Measurements from ENCODE around the gene ADD2. TPM values are rescaled to one million over a fixed set of nuclear protein-coding genes. Genes with fewer than 3 reads are reported as not detected.

ADD2 gene
- total and polyA plus RNA-seq, 2 experiments from 2014 or later = 34.6 to 223 TPM

GRCh38 chr2:70698847-70699246 lies 69.2 kb downstream of the ADD2 start (continued):
- TF ChIP-seq ZNF462 (CRISPR knock-in tag; IDR thresholded peaks at IDR 0.05) (no peak), EZH2 (IDR thresholded peaks at IDR 0.05; ENCODE audit: low read depth, unreplicated experiment) (no peak), POLR2AphosphoS5 (IDR thresholded peaks at IDR 0.05; ENCODE audit: low read depth) (no peak), EZH2phosphoT487 (IDR thresholded peaks at IDR 0.05; ENCODE audit: unreplicated experiment) (no peak)

GRCh38 chr2:70697603-70698383 lies 70.2 kb downstream of the ADD2 start:
- Histone ChIP-seq H3K4me3 (no peak overlapping the region), H3K36me3 (ENCODE audit: insufficient read depth) (peaks cover 16% of the 10 kb centered on the region), H3K79me2 (replicated peaks; ENCODE audit: insufficient read depth) (no peaks in the 10 kb centered on the region), H3K9me2 (ENCODE audit: insufficient read depth) (no peaks in the 10 kb centered on the region), H2AFZ (no peak overlapping the region), H4K20me1 (replicated peaks; ENCODE audit: insufficient read depth) (peaks cover 5% of the 10 kb centered on the region), H3K4me2 (no peak overlapping the region), H3K27ac (ENCODE audit: low read depth) (no peak overlapping the region), H3F3A (replicated peaks; ENCODE audit: low read depth) (no peaks in the 10 kb centered on the region), H3K27me3 (ENCODE audit: insufficient read depth) (no peaks in the 10 kb centered on the region), H3K4me1 (ENCODE audit: insufficient read depth) (no peaks in the 10 kb centered on the region)
- H3K36me3 Mint-ChIP-seq (ENCODE audit: low read depth) = peaks cover 49% of the 10 kb centered on the region
- no peak overlapping the region for H3K27ac Mint-ChIP-seq
- no peaks in the 10 kb centered on the region for H3K4me1 Mint-ChIP-seq
- H3K4me3 Mint-ChIP-seq = no peak overlapping the region
- no peaks in the 10 kb centered on the region for H3K9me3 Mint-ChIP-seq
- H3K27me3 Mint-ChIP-seq (ENCODE audit: insufficient read depth, low read depth, poor library complexity) = no peaks in the 10 kb centered on the region
- ATAC-seq (no peak), DNase-seq (ENCODE audit: low spot score) (no peak)
- no peak for TF ChIP-seq ZNF114 (CRISPR knock-in tag; IDR thresholded peaks at IDR 0.05)
- no peak for TF ChIP-seq POLR2AphosphoS5 (IDR thresholded peaks at IDR 0.05; ENCODE audit: low read depth)
- TF ChIP-seq NANOG (IDR thresholded peaks at IDR 0.05; ENCODE audit: borderline replicate concordance) = no peak
- TF ChIP-seq REST (IDR thresholded peaks at IDR 0.05; ENCODE audit: unreplicated experiment) = no peak
- no peak for TF ChIP-seq CREB1 (CRISPR knock-in tag; IDR thresholded peaks at IDR 0.05; ENCODE audit: low read depth)
- no peak for TF ChIP-seq ETS1 (IDR thresholded peaks at IDR 0.05)

Measured in GM23338 (cell line).